Neural cell (in vitro differentiated cells): Measurements from ENCODE around the gene FN3K. TPM values are rescaled to one million over a fixed set of nuclear protein-coding genes. Genes with fewer than 3 reads are reported as not detected.

Experiments used
- H2AFZ ChIP-seq: fragments of 200-600, 300-800 bp; sonication (generic), shearing (Covaris generic); 2 replicates; pipeline ENCODE4 v1.6.0; 2014; ENCODE audit warnings: low read depth, mild to moderate bottlenecking, antibody characterized with exemption, low read length, moderate library complexity
- H3F3A ChIP-seq: fragments of 200-600 bp; shearing (Covaris generic); 2 replicates; pipeline ENCODE4 v1.6.1; 2016; ENCODE audit warnings: mild to moderate bottlenecking, moderate library complexity, mixed read lengths, antibody characterized with exemption, low read length; ENCODE audit not compliant: insufficient read depth, poor library complexity, severe bottlenecking
- H3K27ac ChIP-seq: fragments of 200-600, 300-800 bp; sonication (generic), shearing (Covaris generic); 2 replicates; pipeline ENCODE4 v1.5.1; 2014; ENCODE audit warnings: mild to moderate bottlenecking, low read length, moderate library complexity
- H3K27me3 ChIP-seq: fragments of 300-800, 200-600 bp; sonication (generic), shearing (Covaris generic); 2 replicates; pipeline ENCODE4 v1.6.0; 2014; ENCODE audit warnings: mild to moderate bottlenecking, low read depth, low read length, moderate library complexity; ENCODE audit not compliant: insufficient read depth
- H3K36me3 ChIP-seq: fragments of 300-800, 200-600 bp; sonication (generic), shearing (Covaris generic); 2 replicates; pipeline ENCODE4 v1.5.1; 2014; ENCODE audit warnings: mild to moderate bottlenecking, antibody characterized with exemption, low read length, moderate library complexity; ENCODE audit not compliant: insufficient read depth
- H3K4me2 ChIP-seq: fragments of 300-800, 200-600 bp; sonication (generic), shearing (Covaris generic); 2 replicates; pipeline ENCODE4 v1.6.0; 2014; ENCODE audit warnings: mild to moderate bottlenecking, low read length
- H3K4me3 ChIP-seq: fragments of 300-800, 200-600 bp; sonication (generic), shearing (Covaris generic); 2 replicates; pipeline ENCODE4 v1.5.1; 2014; ENCODE audit warnings: mild to moderate bottlenecking, low read length, moderate library complexity
- H3K79me2 ChIP-seq: fragments of 200-600 bp; shearing (Covaris generic); replicated peaks from 2 replicates; pipeline ENCODE4 v1.6.0; 2014; ENCODE audit warnings: mild to moderate bottlenecking, low read length, moderate library complexity; ENCODE audit not compliant: insufficient read depth
- H3K9ac ChIP-seq: fragments of 300-800, 200-600 bp; sonication (generic), shearing (Covaris generic); 2 replicates; pipeline ENCODE4 v1.6.1; 2016; ENCODE audit warnings: mild to moderate bottlenecking, low read length, mixed read lengths
- H3K9me2 ChIP-seq: fragments of 200-600 bp; shearing (Covaris generic); 2 replicates; pipeline ENCODE4 v1.6.1; 2016; ENCODE audit warnings: mild to moderate bottlenecking, low read length, mixed read lengths; ENCODE audit not compliant: insufficient read depth
- H3K9me3 ChIP-seq: fragments of 200-600, 300-800 bp; sonication (generic), shearing (Covaris generic); 2 replicates; pipeline ENCODE4 v1.6.1; 2016; ENCODE audit warnings: mild to moderate bottlenecking, mixed run types, low read length, moderate library complexity, mixed read lengths
- H4K20me1 ChIP-seq: fragments of 200-600 bp; shearing (Covaris generic); 2 replicates; pipeline ENCODE4 v1.6.1; 2016; ENCODE audit warnings: mild to moderate bottlenecking, mixed run types; ENCODE audit not compliant: insufficient read depth
- CTCF ChIP-seq: fragments of 450-650 bp; IDR thresholded peaks from 2 replicates; pipeline ENCODE4 v1.5.1; 2014; ENCODE audit warnings: antibody characterized with exemption, mild to moderate bottlenecking, moderate library complexity; ENCODE audit not compliant: poor library complexity, severe bottlenecking
- EP300 ChIP-seq: fragments of 450-650 bp; conservative IDR thresholded peaks from 2 replicates; pipeline ENCODE4 v1.6.1; 2014; ENCODE audit warnings: antibody characterized with exemption, mild to moderate bottlenecking, moderate library complexity; ENCODE audit not compliant: poor library complexity, severe bottlenecking
- EZH2 ChIP-seq: fragments of 200-600, 300-800 bp; shearing (Covaris generic), sonication (generic); IDR thresholded peaks from 2 replicates; pipeline ENCODE4 v1.6.1; 2014; ENCODE audit warnings: antibody characterized with exemption, low read length, borderline replicate concordance, mild to moderate bottlenecking; ENCODE audit not compliant: insufficient read depth, poor library complexity, severe bottlenecking
- MXI1 ChIP-seq: fragments of 450-650 bp; conservative IDR thresholded peaks from 2 replicates; pipeline ENCODE4 v1.6.1; 2014; ENCODE audit warnings: antibody characterized with exemption, mild to moderate bottlenecking; ENCODE audit not compliant: poor library complexity, severe bottlenecking
- POLR2AphosphoS5 ChIP-seq: IDR thresholded peaks from 2 replicates; pipeline ENCODE4 v1.6.1; 2012
- RAD21 ChIP-seq: fragments of 450-650 bp; conservative IDR thresholded peaks from 2 replicates; pipeline ENCODE4 v1.6.1; 2014; ENCODE audit warnings: antibody characterized with exemption, mild to moderate bottlenecking, moderate library complexity
- SMC3 ChIP-seq: fragments of 450-650 bp; conservative IDR thresholded peaks from 2 replicates; pipeline ENCODE4 v1.6.1; 2014; ENCODE audit warnings: antibody characterized with exemption, mild to moderate bottlenecking, moderate library complexity; ENCODE audit not compliant: poor library complexity
- TAF1 ChIP-seq: IDR thresholded peaks from 2 replicates; pipeline ENCODE4 v1.6.1; 2012; ENCODE audit warnings: low read depth
- polyA plus RNA-seq: library from polyadenylated mRNA; depleted of rRNA; stranded (reverse); fragments of >200 nt; gene quantifications from 2 replicates; pipeline ENCODE4 v1.2.3, GENCODE V29; 2014
- TF ChIP-seq, protein P1 (sequence below): IDR thresholded peaks from 2 replicates; pipeline ENCODE4 v1.6.1; 2012; ENCODE audit warnings: borderline replicate concordance

FN3K gene
- polyA plus RNA-seq, 1 donor from 2014 or later = 6.0 TPM

GRCh38 chr17:82687871-82688270 lies 47.5 kb upstream of the FN3K start:
- no peaks in the 10 kb centered on the region for H3K9me3 ChIP-seq
- no peaks in the 10 kb centered on the region for H3F3A ChIP-seq
- no peaks in the 10 kb centered on the region for H3K9me2 ChIP-seq
- no peak overlapping the region for H3K27ac ChIP-seq
- H3K79me2 ChIP-seq = no peaks in the 10 kb centered on the region
- no peak overlapping the region for H3K4me3 ChIP-seq
- H3K4me2 ChIP-seq = no peak overlapping the region
- no peak for TF ChIP-seq SMC3
- TF ChIP-seq MXI1 = no peak
- TF ChIP-seq EP300 = no peak
- TF ChIP-seq, protein P1, sequence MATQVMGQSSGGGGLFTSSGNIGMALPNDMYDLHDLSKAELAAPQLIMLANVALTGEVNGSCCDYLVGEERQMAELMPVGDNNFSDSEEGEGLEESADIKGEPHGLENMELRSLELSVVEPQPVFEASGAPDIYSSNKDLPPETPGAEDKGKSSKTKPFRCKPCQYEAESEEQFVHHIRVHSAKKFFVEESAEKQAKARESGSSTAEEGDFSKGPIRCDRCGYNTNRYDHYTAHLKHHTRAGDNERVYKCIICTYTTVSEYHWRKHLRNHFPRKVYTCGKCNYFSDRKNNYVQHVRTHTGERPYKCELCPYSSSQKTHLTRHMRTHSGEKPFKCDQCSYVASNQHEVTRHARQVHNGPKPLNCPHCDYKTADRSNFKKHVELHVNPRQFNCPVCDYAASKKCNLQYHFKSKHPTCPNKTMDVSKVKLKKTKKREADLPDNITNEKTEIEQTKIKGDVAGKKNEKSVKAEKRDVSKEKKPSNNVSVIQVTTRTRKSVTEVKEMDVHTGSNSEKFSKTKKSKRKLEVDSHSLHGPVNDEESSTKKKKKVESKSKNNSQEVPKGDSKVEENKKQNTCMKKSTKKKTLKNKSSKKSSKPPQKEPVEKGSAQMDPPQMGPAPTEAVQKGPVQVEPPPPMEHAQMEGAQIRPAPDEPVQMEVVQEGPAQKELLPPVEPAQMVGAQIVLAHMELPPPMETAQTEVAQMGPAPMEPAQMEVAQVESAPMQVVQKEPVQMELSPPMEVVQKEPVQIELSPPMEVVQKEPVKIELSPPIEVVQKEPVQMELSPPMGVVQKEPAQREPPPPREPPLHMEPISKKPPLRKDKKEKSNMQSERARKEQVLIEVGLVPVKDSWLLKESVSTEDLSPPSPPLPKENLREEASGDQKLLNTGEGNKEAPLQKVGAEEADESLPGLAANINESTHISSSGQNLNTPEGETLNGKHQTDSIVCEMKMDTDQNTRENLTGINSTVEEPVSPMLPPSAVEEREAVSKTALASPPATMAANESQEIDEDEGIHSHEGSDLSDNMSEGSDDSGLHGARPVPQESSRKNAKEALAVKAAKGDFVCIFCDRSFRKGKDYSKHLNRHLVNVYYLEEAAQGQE = no peak
- H3K9ac ChIP-seq = no peak overlapping the region
- no peaks in the 10 kb centered on the region for H3K27me3 ChIP-seq
- no peaks in the 10 kb centered on the region for H4K20me1 ChIP-seq
- H3K36me3 ChIP-seq = no peaks in the 10 kb centered on the region
- H2AFZ ChIP-seq = no peak overlapping the region

GRCh38 chr17:82689077-82689476 lies 46.3 kb upstream of the FN3K start:
- H4K20me1 ChIP-seq = no peaks in the 10 kb centered on the region
- no peaks in the 10 kb centered on the region for H3K79me2 ChIP-seq
- no peak for TF ChIP-seq SMC3
- TF ChIP-seq, protein P1 = no peak
- TF ChIP-seq EZH2 = no peak
- TF ChIP-seq MXI1 = no peak
- TF ChIP-seq EP300 = no peak
- TF ChIP-seq CTCF = no peak
- TF ChIP-seq RAD21 = no peak
- TF ChIP-seq TAF1 = no peak
- no peak for TF ChIP-seq POLR2AphosphoS5
- H3K36me3 ChIP-seq = no peaks in the 10 kb centered on the region
- H2AFZ ChIP-seq = no peak overlapping the region
- no peak overlapping the region for H3K4me3 ChIP-seq
- no peaks in the 10 kb centered on the region for H3F3A ChIP-seq
- H3K27me3 ChIP-seq = no peaks in the 10 kb centered on the region
- H3K4me2 ChIP-seq = no peak overlapping the region
- no peaks in the 10 kb centered on the region for H3K9me2 ChIP-seq
- no peaks in the 10 kb centered on the region for H3K9me3 ChIP-seq
- H3K9ac ChIP-seq = no peak overlapping the region
- no peak overlapping the region for H3K27ac ChIP-seq
